ENCODE data around the gene LRP8. TPM values are rescaled to one million over a fixed set of nuclear protein-coding genes. Genes with fewer than 3 reads are reported as not detected.

LRP8 gene
- total and polyA plus RNA-seq, 2 donors (not counting 1 experiment from before 2014, with no cell fraction given) = 7.8 to 9.4 TPM

DNA sequence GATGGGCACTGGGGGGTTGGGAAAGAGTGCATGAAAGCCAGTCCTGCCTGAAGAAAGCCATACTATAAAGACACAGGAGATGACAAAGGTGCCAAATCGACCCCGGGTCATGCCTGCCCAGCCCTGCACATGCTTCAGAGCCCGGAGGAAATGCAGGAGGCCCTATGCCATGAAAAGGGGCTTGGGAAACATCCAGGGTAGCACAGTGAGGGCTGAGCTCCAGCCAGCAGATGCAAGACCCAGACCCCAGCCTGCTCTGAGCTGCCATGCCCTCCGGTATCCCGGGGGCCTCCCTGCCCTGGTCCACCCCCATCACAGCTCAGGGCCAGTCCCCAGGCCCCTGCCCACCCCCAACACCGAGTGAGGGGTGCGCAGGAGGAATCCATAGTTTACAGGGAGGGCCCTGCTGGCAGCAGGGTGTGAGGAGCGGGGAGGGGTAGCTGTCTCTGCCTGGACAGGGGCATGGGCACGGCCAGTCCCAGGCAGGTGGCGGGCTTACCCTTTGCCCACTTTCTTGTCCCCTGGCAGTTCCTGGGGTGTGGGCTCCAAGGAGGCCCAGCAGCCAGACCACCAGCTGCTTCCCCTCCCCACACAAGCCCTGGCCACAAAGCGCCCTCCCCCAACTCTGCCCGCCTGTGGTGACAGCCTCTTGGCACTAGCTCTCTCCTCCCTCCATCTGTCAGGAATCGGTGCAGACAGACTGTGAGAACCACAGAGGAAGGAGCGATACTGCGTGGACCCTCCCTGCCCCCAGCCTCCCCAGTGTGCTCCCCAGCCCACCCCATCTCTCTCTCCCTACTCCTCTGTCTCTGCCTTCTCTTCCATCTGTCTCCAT, 16.8 kb downstream of the LRP8 start:
- Histone ChIP-seq H3K27ac (ENCODE audit: low read length in 2 of 2) (no peak overlapping the region), H3K27me3 (replicated peaks in 1 of 4; ENCODE audit: control extremely low read depth in 1 of 4, control insufficient read depth in 3 of 4, insufficient read depth in 4 of 4, low read length in 3 of 4) (no peaks in the 10 kb centered on the region), H3K79me2 (ENCODE audit: control insufficient read depth, insufficient read depth, low read length) (peaks cover 25% of the 10 kb centered on the region), H4K20me1 (ENCODE audit: control insufficient read depth, insufficient read depth, low read length, poor library complexity, severe bottlenecking) (no peaks in the 10 kb centered on the region), H2AFZ (ENCODE audit: insufficient read depth, low read depth, low read length, poor library complexity, severe bottlenecking) (no peak overlapping the region), H3K4me2 (replicated peaks; ENCODE audit: low read depth, low read length, poor library complexity, severe bottlenecking) (no peak overlapping the region), H3K9me3 (ENCODE audit: control extremely low read depth in 1 of 3, control insufficient read depth in 2 of 3, insufficient read depth in 1 of 3, low read length in 2 of 3) (no peaks in the 10 kb centered on the region), H3K36me3 (replicated peaks in 1 of 2; ENCODE audit: control extremely low read depth in 1 of 2, control insufficient read depth in 1 of 2, extremely low read depth in 1 of 2, insufficient read depth in 2 of 2, low read length in 1 of 2) (no peaks in the 10 kb centered on the region), H3K4me3 (ENCODE audit: control extremely low read depth in 1 of 5, extremely low read depth in 1 of 5, insufficient read depth in 1 of 5, low read depth in 2 of 5, low read length in 4 of 5) (no peak overlapping the region), H3K4me1 (ENCODE audit: control insufficient read depth in 2 of 2, insufficient read depth in 2 of 2, low read length in 2 of 2) (peaks cover 0 to 18% of the 10 kb centered on the region in 2 donors), H3K9ac (ENCODE audit: low read length) (no peak overlapping the region)
- Mint-ChIP-seq H3K4me3 (no peak overlapping the region), H3K9me3 (ENCODE audit: insufficient read depth) (no peaks in the 10 kb centered on the region), H3K27me3 (no peaks in the 10 kb centered on the region), H3K27ac (no peak overlapping the region), H3K4me1 (peaks cover 12% of the 10 kb centered on the region)
- no peak for DNase-seq
- CTCF ChIA-PET = no interaction called here
- POLR2A ChIA-PET = no interaction called here
- TF ChIP-seq, protein P1, sequence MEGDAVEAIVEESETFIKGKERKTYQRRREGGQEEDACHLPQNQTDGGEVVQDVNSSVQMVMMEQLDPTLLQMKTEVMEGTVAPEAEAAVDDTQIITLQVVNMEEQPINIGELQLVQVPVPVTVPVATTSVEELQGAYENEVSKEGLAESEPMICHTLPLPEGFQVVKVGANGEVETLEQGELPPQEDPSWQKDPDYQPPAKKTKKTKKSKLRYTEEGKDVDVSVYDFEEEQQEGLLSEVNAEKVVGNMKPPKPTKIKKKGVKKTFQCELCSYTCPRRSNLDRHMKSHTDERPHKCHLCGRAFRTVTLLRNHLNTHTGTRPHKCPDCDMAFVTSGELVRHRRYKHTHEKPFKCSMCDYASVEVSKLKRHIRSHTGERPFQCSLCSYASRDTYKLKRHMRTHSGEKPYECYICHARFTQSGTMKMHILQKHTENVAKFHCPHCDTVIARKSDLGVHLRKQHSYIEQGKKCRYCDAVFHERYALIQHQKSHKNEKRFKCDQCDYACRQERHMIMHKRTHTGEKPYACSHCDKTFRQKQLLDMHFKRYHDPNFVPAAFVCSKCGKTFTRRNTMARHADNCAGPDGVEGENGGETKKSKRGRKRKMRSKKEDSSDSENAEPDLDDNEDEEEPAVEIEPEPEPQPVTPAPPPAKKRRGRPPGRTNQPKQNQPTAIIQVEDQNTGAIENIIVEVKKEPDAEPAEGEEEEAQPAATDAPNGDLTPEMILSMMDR (IDR thresholded peaks at IDR 0.05) = no peak
- intact Hi-C loops (cut with micrococcal nuclease) = no loop called here
- no peak for ATAC-seq (ENCODE audit: low read depth)
- WGBS (ENCODE audit: insufficient coverage) = 53% methylated on average over 14 of the region's 15 CpGs

DNA sequence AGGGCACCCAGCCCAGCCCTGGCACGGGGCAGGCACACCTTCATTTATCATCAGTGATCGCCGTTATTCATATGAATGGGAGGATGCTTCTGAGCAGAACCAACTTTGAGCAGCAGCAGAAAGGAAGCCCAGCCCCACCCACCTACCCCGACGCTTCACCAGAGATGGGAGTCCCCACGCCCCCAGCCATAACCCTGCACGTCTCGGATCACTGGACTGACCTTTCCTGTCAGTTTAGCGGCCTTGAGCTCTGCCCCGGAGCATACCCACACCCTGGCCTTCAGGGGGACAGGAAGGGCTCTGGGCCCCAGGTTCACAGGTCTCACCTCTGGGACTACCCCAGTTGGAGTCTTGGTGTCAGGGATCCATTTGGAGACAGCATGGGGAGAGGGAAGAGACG, 18.1 kb downstream of the LRP8 start:
- Histone ChIP-seq H2AFZ (ENCODE audit: insufficient read depth, low read depth, low read length, poor library complexity, severe bottlenecking) (no peak overlapping the region), H3K4me1 (ENCODE audit: control insufficient read depth in 2 of 2, insufficient read depth in 2 of 2, low read length in 2 of 2) (peaks cover 0 to 16% of the 10 kb centered on the region in 2 donors), H3K9me3 (ENCODE audit: control extremely low read depth in 1 of 3, control insufficient read depth in 2 of 3, insufficient read depth in 1 of 3, low read length in 2 of 3) (no peaks in the 10 kb centered on the region), H3K27ac (ENCODE audit: low read length in 2 of 2) (no peak overlapping the region), H3K4me3 (ENCODE audit: control extremely low read depth in 1 of 5, extremely low read depth in 1 of 5, insufficient read depth in 1 of 5, low read depth in 2 of 5, low read length in 4 of 5) (no peak overlapping the region), H3K79me2 (ENCODE audit: control insufficient read depth, insufficient read depth, low read length) (peaks cover 16% of the 10 kb centered on the region), H4K20me1 (ENCODE audit: control insufficient read depth, insufficient read depth, low read length, poor library complexity, severe bottlenecking) (no peaks in the 10 kb centered on the region), H3K36me3 (replicated peaks in 1 of 2; ENCODE audit: control extremely low read depth in 1 of 2, control insufficient read depth in 1 of 2, extremely low read depth in 1 of 2, insufficient read depth in 2 of 2, low read length in 1 of 2) (no peaks in the 10 kb centered on the region), H3K9ac (ENCODE audit: low read length) (no peak overlapping the region), H3K4me2 (replicated peaks; ENCODE audit: low read depth, low read length, poor library complexity, severe bottlenecking) (no peak overlapping the region), H3K27me3 (replicated peaks in 1 of 4; ENCODE audit: control extremely low read depth in 1 of 4, control insufficient read depth in 3 of 4, insufficient read depth in 4 of 4, low read length in 3 of 4) (no peaks in the 10 kb centered on the region)
- ATAC-seq (ENCODE audit: low read depth) = no peak
- Mint-ChIP-seq H3K27ac (no peak overlapping the region), H3K27me3 (no peaks in the 10 kb centered on the region), H3K4me1 (peaks cover 7% of the 10 kb centered on the region), H3K4me3 (no peak overlapping the region), H3K9me3 (ENCODE audit: insufficient read depth) (no peaks in the 10 kb centered on the region)
- no peak for TF ChIP-seq EZH2 (IDR thresholded peaks at IDR 0.05; ENCODE audit: borderline replicate concordance, insufficient read depth, low read depth, low read length, poor library complexity, severe bottlenecking)
- TF ChIP-seq, protein P1 (IDR thresholded peaks at IDR 0.05) = no peak
- intact Hi-C loops (cut with micrococcal nuclease) = no loop called here
- DNase-seq = no peak
- POLR2A ChIA-PET = no interaction called here
- CTCF ChIA-PET = no interaction called here
- WGBS (ENCODE audit: insufficient coverage) = 96% methylated on average over 7 of the region's 11 CpGs

Measured in B cell (primary cell).